GM18498 (cell line): ENCODE measurements around the gene ADM2.

Source experiments
- ATAC-seq: cut with Tn5 transposase; IDR thresholded peaks from one replicate; pipeline ENCODE4 v1.9.1; 2021; ENCODE audit warnings: mild to moderate bottlenecking, moderate library complexity; ENCODE audit not compliant: unreplicated experiment

Gene ADM2

DNA sequence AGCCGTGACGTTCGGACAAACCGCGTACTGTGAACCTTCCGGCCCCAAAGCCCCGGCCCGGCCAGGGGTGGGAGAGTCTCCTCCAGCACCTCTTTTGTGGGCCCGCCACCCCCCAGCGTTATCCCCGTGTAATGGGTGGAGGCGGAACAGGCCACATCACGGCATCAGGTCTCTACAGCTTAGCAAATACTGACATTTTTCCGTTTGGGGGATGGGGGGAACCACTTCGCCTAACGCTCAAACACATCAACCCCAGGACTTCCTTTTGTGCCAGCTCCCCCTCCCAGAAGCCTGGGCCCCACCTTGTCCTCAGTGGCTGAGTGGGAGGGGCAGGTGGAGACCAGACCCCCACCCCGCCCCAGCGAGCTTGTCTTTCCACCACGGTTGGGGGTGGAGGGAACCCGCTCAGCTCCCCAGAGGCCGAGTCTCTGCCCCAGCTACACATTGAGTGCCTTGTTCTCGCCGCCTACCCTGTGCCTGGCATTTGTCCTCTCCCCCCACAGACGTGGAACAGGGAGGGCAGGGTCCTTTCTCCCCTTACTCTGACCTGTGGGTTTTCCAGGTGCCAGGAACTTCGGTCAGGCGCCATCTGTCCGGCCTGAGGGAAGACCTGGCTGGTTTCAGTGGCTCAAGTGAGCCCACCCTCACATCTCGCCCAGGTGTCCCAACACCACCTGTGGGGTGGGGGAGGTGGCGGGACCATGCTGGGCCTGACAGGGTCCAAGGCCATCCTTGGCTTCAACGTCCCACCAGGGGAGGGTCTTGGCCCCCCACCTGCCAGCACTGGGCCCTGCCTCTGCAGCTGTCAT, 36.1 kb upstream of the ADM2 start:
- no peak for ATAC-seq

- no peak for ATAC-seq
These were observed 35.2 kb upstream of the ADM2 start for GRCh38 chr22:50445880-50446707.

GRCh38 chr22:50446708-50447575, 34.4 kb upstream of the ADM2 start:
- no peak for ATAC-seq

DNA sequence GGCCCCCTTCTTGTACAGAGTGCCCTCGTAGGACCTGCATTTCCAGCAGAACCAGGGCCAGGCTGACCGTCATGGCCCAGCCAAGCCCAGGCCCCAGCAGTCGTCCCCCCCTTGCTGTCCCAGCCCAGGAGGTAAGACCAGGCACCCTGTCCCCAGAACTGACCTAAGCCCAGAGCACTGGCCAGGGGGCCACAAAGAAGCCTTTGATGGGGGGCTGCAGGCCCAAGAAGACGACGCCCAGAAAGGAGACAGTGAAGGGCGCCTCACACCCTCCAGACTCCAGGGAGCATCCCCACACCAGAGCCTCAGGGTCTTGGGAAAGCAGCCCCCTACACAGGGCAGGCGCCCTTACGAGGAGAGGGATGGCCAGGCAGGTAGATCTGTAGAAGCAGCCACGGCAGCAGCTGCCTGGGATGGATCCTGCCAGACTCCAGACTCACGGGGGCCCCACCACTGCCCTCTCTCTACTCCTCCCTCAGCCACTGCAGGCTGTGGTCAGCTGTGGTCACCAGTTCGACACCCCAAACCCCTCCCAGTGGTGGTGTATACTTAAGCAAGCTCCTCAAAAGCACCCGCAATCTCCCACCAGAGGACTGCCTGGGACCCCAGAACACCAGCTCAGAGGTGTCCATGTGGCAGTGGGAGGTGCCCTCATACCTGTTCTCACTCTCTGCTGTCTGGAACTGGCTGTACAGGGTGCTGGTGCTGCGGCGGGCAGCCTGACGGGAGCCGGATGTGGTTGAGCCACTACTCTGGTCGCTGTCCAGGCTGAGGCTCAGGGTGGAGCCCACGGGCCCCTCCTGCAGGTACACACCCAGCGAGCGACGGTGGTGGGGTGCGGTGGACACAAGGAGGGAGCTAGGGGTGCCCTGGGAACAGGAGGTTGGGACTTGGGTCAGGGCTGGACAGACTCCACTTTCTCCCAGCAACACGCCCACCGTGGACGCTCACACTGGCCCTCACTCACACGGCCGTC, 33.5 kb upstream of the ADM2 start:
- ATAC-seq = no peak

- ATAC-seq = no peak
These were observed 28.7 kb upstream of the ADM2 start for GRCh38 chr22:50452649-50453048.

- no peak for ATAC-seq
These were observed 26.7 kb upstream of the ADM2 start for GRCh38 chr22:50454556-50455075.

DNA sequence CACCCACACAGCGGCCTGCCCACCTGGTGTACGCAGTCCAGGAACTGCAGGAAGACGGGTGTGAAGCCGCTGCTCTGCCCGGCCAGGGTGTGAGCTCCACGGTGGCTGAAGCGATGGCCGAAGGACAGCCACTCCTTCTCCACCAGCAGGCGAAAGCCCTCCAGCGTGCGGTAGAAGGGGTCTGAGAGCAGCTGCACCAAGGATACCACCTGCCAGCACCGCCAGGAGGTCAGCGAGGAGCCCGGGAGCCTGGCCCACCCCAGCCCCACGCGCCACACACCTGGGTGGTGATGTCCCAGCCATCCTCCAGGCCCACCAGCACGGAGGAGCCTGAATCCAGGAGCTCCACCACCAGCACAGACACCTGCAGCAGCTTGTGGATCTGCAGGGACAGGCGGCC, 26.1 kb upstream of the ADM2 start:
- no peak for ATAC-seq

- ATAC-seq = no peak
These were observed 25.3 kb upstream of the ADM2 start for GRCh38 chr22:50456026-50456425.

DNA sequence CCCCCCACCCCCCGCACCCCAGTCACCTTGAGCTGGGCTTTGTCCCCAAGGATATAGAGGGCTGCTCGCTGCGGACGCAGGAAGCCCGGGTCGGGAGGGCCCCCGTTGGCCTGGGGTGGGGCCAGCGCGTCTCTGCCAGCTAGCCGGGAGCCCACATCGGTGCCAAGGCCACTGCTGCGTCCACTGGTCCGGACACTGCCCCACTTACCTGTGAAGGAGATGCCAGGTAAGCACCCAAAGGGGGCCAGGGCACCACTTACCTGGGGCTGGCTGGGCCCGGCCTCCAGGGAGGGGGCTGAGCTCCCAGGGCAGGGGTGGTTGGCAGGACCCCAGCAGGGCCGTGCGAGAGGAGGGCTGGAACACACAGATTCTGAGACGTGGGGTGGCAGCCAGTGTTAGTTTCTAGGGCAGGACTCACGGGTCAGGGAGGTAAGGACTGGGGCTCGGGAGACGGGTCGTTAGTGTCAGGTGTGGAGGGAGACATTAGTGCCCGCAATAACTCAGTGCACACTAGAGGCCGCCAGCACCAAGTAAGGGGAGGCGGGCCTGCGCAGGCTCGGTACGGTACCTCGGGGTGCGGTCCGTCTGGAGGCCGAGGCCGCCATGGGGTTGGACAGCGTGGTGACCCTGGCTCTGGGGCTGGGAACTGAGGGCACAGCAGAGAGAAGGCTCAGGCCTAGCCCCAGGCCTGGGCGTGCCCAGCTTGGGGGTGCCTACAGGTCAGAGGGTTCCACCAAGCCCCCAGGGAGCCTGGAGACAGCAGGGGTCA, 24.7 kb upstream of the ADM2 start:
- ATAC-seq = no peak

GRCh38 chr22:50459016-50459415, 22.3 kb upstream of the ADM2 start:
- ATAC-seq = no peak

DNA sequence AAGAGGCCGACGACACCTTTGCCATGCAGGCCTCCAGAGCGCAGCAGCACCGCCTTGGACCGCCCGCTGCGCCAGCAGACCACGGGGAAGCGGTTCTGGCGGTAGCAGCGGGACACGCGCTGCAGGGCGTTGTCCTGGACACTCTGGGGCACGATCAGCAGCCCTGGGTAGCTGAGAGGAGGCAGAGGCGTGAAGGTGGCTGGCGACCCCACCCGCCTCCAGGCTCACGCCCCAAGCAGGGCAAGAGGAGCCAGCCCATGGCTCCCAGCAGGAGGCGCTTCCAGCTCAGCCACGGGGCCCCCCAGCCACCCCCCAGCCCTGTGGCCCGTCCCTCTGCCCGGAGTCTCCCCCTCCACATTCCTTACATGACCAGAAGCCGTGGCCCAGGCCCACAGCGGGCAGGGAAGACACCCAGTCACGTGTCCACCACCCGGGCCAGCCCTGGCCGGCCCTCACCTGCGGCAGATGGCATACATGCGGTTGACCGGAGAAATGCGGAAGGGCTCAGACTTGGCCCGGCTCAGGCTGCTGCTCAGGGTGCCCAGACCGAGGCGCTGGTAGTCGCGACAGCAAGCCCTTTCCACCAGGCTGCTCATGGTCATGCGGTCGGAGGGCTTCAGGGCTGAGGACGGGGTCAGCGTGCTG, 21.7 kb upstream of the ADM2 start:
- no peak for ATAC-seq

DNA sequence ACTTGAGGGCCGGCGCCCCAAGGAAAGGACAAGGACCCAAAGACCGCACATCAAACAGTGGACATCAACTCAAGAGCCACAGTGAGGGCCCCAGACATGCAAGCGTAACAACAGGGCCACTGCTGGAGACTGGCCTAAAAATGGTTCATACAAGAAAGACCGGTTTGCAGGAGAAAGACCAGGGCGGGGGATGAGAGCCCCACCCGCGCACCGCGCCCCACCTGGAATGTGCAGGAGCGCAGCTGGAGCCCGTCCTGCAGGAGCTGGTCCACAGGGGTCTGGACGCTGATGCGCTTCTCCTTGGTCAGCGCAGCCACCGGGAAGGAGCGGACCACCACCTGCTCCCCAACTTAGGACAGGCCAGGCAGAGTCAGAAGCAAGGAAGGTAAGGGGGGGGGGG, 20.4 kb upstream of the ADM2 start:
- no peak for ATAC-seq

GRCh38 chr22:50461536-50461935, 19.8 kb upstream of the ADM2 start:
- ATAC-seq = no peak

DNA sequence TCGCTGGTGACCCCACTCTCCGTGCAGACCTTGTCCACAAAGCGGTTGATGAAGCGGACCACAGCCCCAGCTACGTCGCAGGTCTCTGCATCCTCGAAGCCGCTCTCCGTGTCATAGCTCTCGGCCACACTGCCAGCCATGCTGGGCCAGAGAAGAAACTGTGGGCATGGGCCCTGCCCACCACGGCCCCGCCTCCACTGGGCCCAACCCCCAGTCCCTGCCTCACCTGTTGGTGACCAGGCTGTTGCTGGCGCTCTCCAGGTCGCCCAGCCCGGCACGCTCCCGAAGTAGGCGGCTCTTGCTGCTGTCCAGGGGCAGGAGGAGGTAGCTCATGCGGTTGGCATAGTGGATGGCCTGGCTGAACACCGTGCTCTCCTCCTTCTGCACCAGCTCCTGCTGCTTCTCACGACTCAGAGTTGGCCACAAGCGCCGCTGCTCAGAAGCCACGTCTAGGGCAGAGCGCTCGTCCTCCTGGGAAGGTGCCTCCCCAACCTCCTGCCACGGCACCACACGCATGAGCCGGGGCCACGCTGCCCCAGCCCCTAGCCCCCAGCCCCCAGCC, 19.3 kb upstream of the ADM2 start:
- ATAC-seq = no peak

GRCh38 chr22:50463188-50463900, 18.0 kb upstream of the ADM2 start:
- ATAC-seq = no peak

- ATAC-seq = no peak
These were observed 16.9 kb upstream of the ADM2 start for GRCh38 chr22:50464451-50464850.

GRCh38 chr22:50465066-50465930, 16.0 kb upstream of the ADM2 start:
- no peak for ATAC-seq
